H1 (cell line): ENCODE results near the gene C22orf23. TPM values are rescaled to one million over a fixed set of nuclear protein-coding genes. Genes with fewer than 3 reads are reported as not detected.

Experiments
- CREB1 ChIP-seq: IDR thresholded peaks from 2 replicates; pipeline ENCODE4 v1.6.1; 2012; ENCODE audit warnings: inconsistent platforms
- JUN ChIP-seq: IDR thresholded peaks from 2 replicates; pipeline ENCODE4 v1.6.1; 2011; ENCODE audit warnings: low read depth, mild to moderate bottlenecking, improper control_type of control experiment, low read length
- RAD21 ChIP-seq, 2 experiments: IDR thresholded peaks in 1 of 2; conservative IDR thresholded peaks in 1 of 2; 2 replicates each; pipeline ENCODE4 v1.6.1; 2011; ENCODE audit warnings: low read depth in 2 of 2, low read length in 2 of 2, improper control_type of control experiment in 1 of 2, inconsistent platforms in 1 of 2, mild to moderate bottlenecking in 1 of 2, moderate library complexity in 1 of 2
- RBBP5 ChIP-seq: IDR thresholded peaks from 2 replicates; pipeline ENCODE4 v1.7.1; 2012; ENCODE audit warnings: low read depth, mild to moderate bottlenecking, inconsistent platforms, low read length, moderate library complexity, borderline replicate concordance
- SIN3A ChIP-seq, 2 experiments: IDR thresholded peaks in 1 of 2; conservative IDR thresholded peaks in 1 of 2; 2 replicates each; pipeline ENCODE4 v1.6.1; 2011 to 2012; ENCODE audit warnings: low read length in 2 of 2, improper control_type of control experiment in 1 of 2, low read depth in 1 of 2, mild to moderate bottlenecking in 1 of 2
- polyA plus RNA-seq, 7 experiments: library from polyadenylated mRNA; depleted of rRNA in 3 of 7; stranded (reverse) in 5 of 7; unstranded in 2 of 7; fragments of >200 nt in 5 of 7; fragments of 200-250 nt in 2 of 7; gene quantifications; 1 replicate in 5 of 7; 2 replicates in 1 of 7; 4 replicates in 1 of 7; pipeline versions ENCODE4 v1.2.1 to v1.2.3, GENCODE V29; 2011 to 2013; ENCODE audit warnings: missing spikeins in 2 of 7, mixed read lengths in 2 of 7
- total RNA-seq: library from RNA; stranded (reverse); fragmentation: NEBNext Ultra II Directional; extraction: Animal tissue kit (Norgen Biotek cat#: 25700); gene quantifications from 2 replicates; pipeline ENCODE4 v1.2.1, GENCODE V29; 2021

Gene C22orf23
- total and polyA plus RNA-seq, 2 of the 8 experiments (the other 6 are each of a cell fraction or from before 2014, with no cell fraction given): 0.50 to 0.54 TPM

GRCh38 chr22:37924386-37925065, 28.9 kb downstream of the C22orf23 start (continued):
- TF ChIP-seq RBBP5 (no peak), JUN (no peak), CREB1 (no peak), SIN3A (conservative IDR thresholded peaks at IDR 0.05 in 1 of 2, IDR thresholded peaks at IDR 0.05 in 1 of 2; ENCODE audit: low read depth in 1 of 2, low read length in 2 of 2) (no peak), RAD21 (IDR thresholded peaks at IDR 0.05 in 1 of 2, conservative IDR thresholded peaks at IDR 0.05 in 1 of 2; ENCODE audit: low read depth in 2 of 2, low read length in 2 of 2) (no peak)
